GM12873 (cell line): ENCODE results near the gene WBP4.

ENCODE experiments used
- CTCF ChIP-seq: IDR thresholded peaks from 2 replicates; pipeline ENCODE4 v1.5.1; 2012; ENCODE audit warnings: low read depth, mild to moderate bottlenecking, moderate library complexity, low read length, control low read depth; ENCODE audit not compliant: insufficient read depth; ENCODE audit errors: missing control alignments

The WBP4 gene

GRCh38 chr13:41019011-41019487 is 42.3 kb upstream of the WBP4 start, which contains the start of gene ELF1:
TSS of gene ELF1 (minus strand) at chr13:41019316. CDS start at chr13:40982054, 37,262 bp downstream.
- no peak for TF ChIP-seq CTCF

GRCh38 chr13:41019578-41020347 is 41.5 kb upstream of the WBP4 start:
- TF ChIP-seq CTCF: no peak

- no peak for TF ChIP-seq CTCF
Measured at GRCh38 chr13:41025518-41025917, 35.8 kb upstream of the WBP4 start.

GRCh38 chr13:41026788-41027187 is 34.5 kb upstream of the WBP4 start:
- TF ChIP-seq CTCF: no peak

GRCh38 chr13:41028051-41028450 is 33.3 kb upstream of the WBP4 start:
- TF ChIP-seq CTCF: no peak

GRCh38 chr13:41029629-41030028 is 31.7 kb upstream of the WBP4 start:
- TF ChIP-seq CTCF: peak; percentile 16

GRCh38 chr13:41032691-41033376 is 28.5 kb upstream of the WBP4 start:
- TF ChIP-seq CTCF: no peak
